HepG2 (cell line): ENCODE measurements around the gene ACAP3. TPM values are rescaled to one million over a fixed set of nuclear protein-coding genes. Genes with fewer than 3 reads are reported as not detected.

Experiments
- FOXJ3 ChIP-seq: sonication (generic); formaldehyde crosslinking; IDR thresholded peaks from 2 replicates; pipeline ENCODE4 v1.4.0; 2020; ENCODE audit warnings: missing genetic modification reagents, mild to moderate bottlenecking, borderline replicate concordance
- HNF1B ChIP-seq: sonication (generic); formaldehyde crosslinking; IDR thresholded peaks from 2 replicates; pipeline ENCODE4 v1.5.1; 2020; ENCODE audit warnings: mild to moderate bottlenecking, moderate library complexity, missing genetic modification reagents
- HNRNPLL ChIP-seq: fragments of 200-400 bp; formaldehyde crosslinking; IDR thresholded peaks from 2 replicates; pipeline ENCODE4 v1.6.1; 2017; ENCODE audit warnings: mild to moderate bottlenecking, low read depth, low read length; ENCODE audit not compliant: poor library complexity, severe bottlenecking
- MAFF ChIP-seq: IDR thresholded peaks from 2 replicates; pipeline ENCODE4 v1.6.1; 2011; ENCODE audit warnings: low read depth, low read length, improper control_type of control experiment
- PAWR ChIP-seq: sonication (generic); formaldehyde crosslinking; IDR thresholded peaks from 2 replicates; pipeline ENCODE4 v1.4.0; 2020; ENCODE audit warnings: missing genetic modification reagents, mild to moderate bottlenecking, borderline replicate concordance
- SP4 ChIP-seq: sonication (generic); formaldehyde crosslinking; IDR thresholded peaks from 2 replicates; pipeline ENCODE4 v1.8.1; 2023; ENCODE audit warnings: mild to moderate bottlenecking, missing genetic modification reagents
- ZNF101 ChIP-seq: sonication (generic); formaldehyde crosslinking; IDR thresholded peaks from 2 replicates; pipeline ENCODE4 v1.4.0; 2020; ENCODE audit warnings: mild to moderate bottlenecking, low read depth, missing genetic modification reagents, borderline replicate concordance
- ZNF205 ChIP-seq: IDR thresholded peaks from 2 replicates; pipeline ENCODE4 v1.6.1; 2018; ENCODE audit warnings: missing biosample characterization, missing genetic modification reagents
- ZNF282 ChIP-seq: fragments of 450-650 bp; IDR thresholded peaks from 2 replicates; pipeline ENCODE4 v1.6.1; 2018; ENCODE audit not compliant: partially characterized antibody
- ZNF446 ChIP-seq: sonication (generic); formaldehyde crosslinking; IDR thresholded peaks from 2 replicates; pipeline ENCODE4 v1.5.0; 2020; ENCODE audit warnings: mild to moderate bottlenecking, missing genetic modification reagents
- ZNF558 ChIP-seq: sonication (generic); formaldehyde crosslinking; IDR thresholded peaks from 2 replicates; pipeline ENCODE4 v1.9.0; 2022; ENCODE audit warnings: mild to moderate bottlenecking, missing genetic modification reagents, borderline replicate concordance
- ZNF644 ChIP-seq: IDR thresholded peaks from 2 replicates; pipeline ENCODE4 v1.6.1; 2016; ENCODE audit warnings: low read depth
- ZNF816 ChIP-seq: sonication (generic); formaldehyde crosslinking; IDR thresholded peaks from 2 replicates; pipeline ENCODE4 v1.8.0; 2022; ENCODE audit warnings: missing genetic modification reagents, mild to moderate bottlenecking, borderline replicate concordance
- ZNF839 ChIP-seq: sonication (generic); formaldehyde crosslinking; IDR thresholded peaks from 2 replicates; pipeline ENCODE4 v1.4.0; 2020; ENCODE audit warnings: missing genetic modification reagents, mild to moderate bottlenecking, borderline replicate concordance
- polyA plus RNA-seq, 8 experiments: library from polyadenylated mRNA; depleted of rRNA in 3 of 8; stranded (reverse) in 7 of 8; unstranded in 1 of 8; fragments of >200 nt; fragmentation: Illumina TruSeq in 4 of 8; extraction: Trizol in 4 of 8; gene quantifications; 2 replicates each; pipeline versions ENCODE4 v1.2.1 to v1.2.3, GENCODE V29; 2011 to 2016; ENCODE audit warnings: low read depth in 4 of 8, missing spikeins in 1 of 8, mixed read lengths in 1 of 8; ENCODE audit not compliant: insufficient read depth in 1 of 8
- total RNA-seq, 5 experiments: library from RNA; depleted of rRNA; stranded (reverse); fragments of >200 nt; fragmentation: Illumina TruSeq; extraction: Trizol; gene quantifications; 2 replicates each; pipeline ENCODE4 v1.2.3, GENCODE V29; 2016; ENCODE audit warnings: low read depth in 1 of 5
- TF ChIP-seq, protein P1 (sequence below): sonication (generic); formaldehyde crosslinking; IDR thresholded peaks from 2 replicates; pipeline ENCODE4 v1.4.0; 2020; ENCODE audit warnings: missing genetic modification reagents
- TF ChIP-seq, protein P2 (sequence below), 2 experiments: fragments of 450-650 bp in 1 of 2; sonication (generic) in 1 of 2; formaldehyde crosslinking in 1 of 2; IDR thresholded peaks; 2 replicates each; pipeline versions ENCODE4 v1.6.1 to v1.8.0; 2016 to 2022; ENCODE audit warnings: antibody characterized with exemption in 1 of 2, mild to moderate bottlenecking in 1 of 2, missing genetic modification reagents in 1 of 2

ACAP3 gene
- total and polyA plus RNA-seq, 2 of the 13 experiments (the other 11 are each of a cell fraction or from before 2014, with no cell fraction given), result 29.4 to 50.8 TPM

GRCh38 chr1:1281533-1282321 lies 26.0 kb downstream of the ACAP3 start (continued):
- TF ChIP-seq ZNF282 (no peak), SP4 (CRISPR knock-in tag) (peak; percentile 44; the same call in 1 of the 2 replicates), MAFF (no peak), HNF1B (CRISPR knock-in tag) (peak; percentile 44; the same call in 1 of the 2 replicates), ZNF558 (no peak; the same call in 1 of the 2 replicates), ZNF101 (no peak), ZNF644 (CRISPR knock-in tag) (no peak), ZNF205 (CRISPR knock-in tag) (no peak; the same call in 1 of the 2 replicates), ZNF839 (CRISPR knock-in tag) (no peak), ZNF816 (no peak), HNRNPLL (peak; percentile 50), FOXJ3 (CRISPR knock-in tag) (no peak), ZNF446 (0 out of 2 replicates have a peak, but pooled peaks have one; percentile 45), PAWR (CRISPR knock-in tag) (no peak)
- TF ChIP-seq, protein P1, sequence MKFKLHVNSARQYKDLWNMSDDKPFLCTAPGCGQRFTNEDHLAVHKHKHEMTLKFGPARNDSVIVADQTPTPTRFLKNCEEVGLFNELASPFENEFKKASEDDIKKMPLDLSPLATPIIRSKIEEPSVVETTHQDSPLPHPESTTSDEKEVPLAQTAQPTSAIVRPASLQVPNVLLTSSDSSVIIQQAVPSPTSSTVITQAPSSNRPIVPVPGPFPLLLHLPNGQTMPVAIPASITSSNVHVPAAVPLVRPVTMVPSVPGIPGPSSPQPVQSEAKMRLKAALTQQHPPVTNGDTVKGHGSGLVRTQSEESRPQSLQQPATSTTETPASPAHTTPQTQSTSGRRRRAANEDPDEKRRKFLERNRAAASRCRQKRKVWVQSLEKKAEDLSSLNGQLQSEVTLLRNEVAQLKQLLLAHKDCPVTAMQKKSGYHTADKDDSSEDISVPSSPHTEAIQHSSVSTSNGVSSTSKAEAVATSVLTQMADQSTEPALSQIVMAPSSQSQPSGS (CRISPR knock-in tag), result no peak; the same call in 1 of the 2 replicates
- TF ChIP-seq, protein P2, sequence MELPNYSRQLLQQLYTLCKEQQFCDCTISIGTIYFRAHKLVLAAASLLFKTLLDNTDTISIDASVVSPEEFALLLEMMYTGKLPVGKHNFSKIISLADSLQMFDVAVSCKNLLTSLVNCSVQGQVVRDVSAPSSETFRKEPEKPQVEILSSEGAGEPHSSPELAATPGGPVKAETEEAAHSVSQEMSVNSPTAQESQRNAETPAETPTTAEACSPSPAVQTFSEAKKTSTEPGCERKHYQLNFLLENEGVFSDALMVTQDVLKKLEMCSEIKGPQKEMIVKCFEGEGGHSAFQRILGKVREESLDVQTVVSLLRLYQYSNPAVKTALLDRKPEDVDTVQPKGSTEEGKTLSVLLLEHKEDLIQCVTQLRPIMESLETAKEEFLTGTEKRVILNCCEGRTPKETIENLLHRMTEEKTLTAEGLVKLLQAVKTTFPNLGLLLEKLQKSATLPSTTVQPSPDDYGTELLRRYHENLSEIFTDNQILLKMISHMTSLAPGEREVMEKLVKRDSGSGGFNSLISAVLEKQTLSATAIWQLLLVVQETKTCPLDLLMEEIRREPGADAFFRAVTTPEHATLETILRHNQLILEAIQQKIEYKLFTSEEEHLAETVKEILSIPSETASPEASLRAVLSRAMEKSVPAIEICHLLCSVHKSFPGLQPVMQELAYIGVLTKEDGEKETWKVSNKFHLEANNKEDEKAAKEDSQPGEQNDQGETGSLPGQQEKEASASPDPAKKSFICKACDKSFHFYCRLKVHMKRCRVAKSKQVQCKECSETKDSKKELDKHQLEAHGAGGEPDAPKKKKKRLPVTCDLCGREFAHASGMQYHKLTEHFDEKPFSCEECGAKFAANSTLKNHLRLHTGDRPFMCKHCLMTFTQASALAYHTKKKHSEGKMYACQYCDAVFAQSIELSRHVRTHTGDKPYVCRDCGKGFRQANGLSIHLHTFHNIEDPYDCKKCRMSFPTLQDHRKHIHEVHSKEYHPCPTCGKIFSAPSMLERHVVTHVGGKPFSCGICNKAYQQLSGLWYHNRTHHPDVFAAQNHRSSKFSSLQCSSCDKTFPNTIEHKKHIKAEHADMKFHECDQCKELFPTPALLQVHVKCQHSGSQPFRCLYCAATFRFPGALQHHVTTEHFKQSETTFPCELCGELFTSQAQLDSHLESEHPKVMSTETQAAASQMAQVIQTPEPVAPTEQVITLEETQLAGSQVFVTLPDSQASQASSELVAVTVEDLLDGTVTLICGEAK (IDR thresholded peaks at IDR 0.05), result no peak
- TF ChIP-seq, protein P2 (CRISPR knock-in tag; IDR thresholded peaks at IDR 0.05), result peak; percentile 47; the same call in 1 of the 2 replicates
